H9 (cell line): ENCODE results near the gene TRIM67. TPM values are rescaled to one million over a fixed set of nuclear protein-coding genes. Genes with fewer than 3 reads are reported as not detected.

ENCODE experiments used
- DNase-seq: peaks from one replicate; pipeline ENCODE4 v3.0.0-alpha.2; 2017
- H2AFZ ChIP-seq: one replicate; pipeline ENCODE4 v1.6.1; 2013; ENCODE audit warnings: mild to moderate bottlenecking, low read length, control low read depth, moderate library complexity
- H2AK5ac ChIP-seq: 2 replicates; pipeline ENCODE4 v1.6.1; 2013; ENCODE audit warnings: low read length, control low read depth, mixed read lengths; ENCODE audit not compliant: insufficient read length
- H2BK120ac ChIP-seq: one replicate; pipeline ENCODE4 v1.6.1; 2013; ENCODE audit warnings: low read depth, mild to moderate bottlenecking, low read length, control low read depth, inconsistent platforms; ENCODE audit not compliant: poor library complexity, severe bottlenecking
- H2BK12ac ChIP-seq: 2 replicates; pipeline ENCODE4 v1.6.1; 2013; ENCODE audit warnings: low read length, control low read depth, mixed read lengths, low read depth; ENCODE audit not compliant: insufficient read length
- H2BK15ac ChIP-seq: 2 replicates; pipeline ENCODE4 v1.6.1; 2013; ENCODE audit warnings: low read depth, low read length, control low read depth
- H2BK20ac ChIP-seq: one replicate; pipeline ENCODE4 v1.6.1; 2013; ENCODE audit warnings: low read depth, mild to moderate bottlenecking, low read length, control low read depth, inconsistent platforms; ENCODE audit not compliant: poor library complexity, severe bottlenecking
- H2BK5ac ChIP-seq: 2 replicates; pipeline ENCODE4 v1.6.1; 2013; ENCODE audit warnings: low read length, control low read depth, mixed read lengths; ENCODE audit not compliant: insufficient read length
- H3K14ac ChIP-seq: 2 replicates; pipeline ENCODE4 v1.6.1; 2013; ENCODE audit warnings: low read length, control low read depth; ENCODE audit not compliant: insufficient read depth
- H3K18ac ChIP-seq: 2 replicates; pipeline ENCODE4 v1.6.1; 2013; ENCODE audit warnings: low read depth, mild to moderate bottlenecking, mixed read lengths, low read length, control low read depth; ENCODE audit not compliant: insufficient read length
- H3K23ac ChIP-seq: 2 replicates; pipeline ENCODE4 v1.6.1; 2013; ENCODE audit warnings: low read length, control low read depth, mixed read lengths, low read depth; ENCODE audit not compliant: insufficient read length
- H3K23me2 ChIP-seq: 2 replicates; pipeline ENCODE4 v1.6.1; 2013; ENCODE audit warnings: low read depth, mild to moderate bottlenecking, mixed read lengths, low read length, control low read depth; ENCODE audit not compliant: insufficient read length, poor library complexity, severe bottlenecking
- H3K27ac ChIP-seq: 2 replicates; pipeline ENCODE4 v1.5.1; 2013; ENCODE audit warnings: low read length, control low read depth, mixed read lengths, low read depth; ENCODE audit not compliant: insufficient read length
- H3K27me3 ChIP-seq: 2 replicates; pipeline ENCODE4 v1.6.1; 2013; ENCODE audit warnings: low read length, control low read depth, inconsistent platforms; ENCODE audit not compliant: insufficient read depth
- H3K4ac ChIP-seq: 2 replicates; pipeline ENCODE4 v1.6.1; 2013; ENCODE audit warnings: low read depth, mild to moderate bottlenecking, control low read depth, inconsistent platforms, low read length, moderate library complexity
- H3K4me1 ChIP-seq: 2 replicates; pipeline ENCODE4 v1.6.1; 2013; ENCODE audit warnings: low read length, control low read depth, inconsistent platforms; ENCODE audit not compliant: insufficient read depth
- H3K4me2 ChIP-seq: 2 replicates; pipeline ENCODE4 v1.6.1; 2013; ENCODE audit warnings: low read length, control low read depth, mixed read lengths; ENCODE audit not compliant: insufficient read length, insufficient read depth
- H3K56ac ChIP-seq: 2 replicates; pipeline ENCODE4 v1.6.1; 2013; ENCODE audit warnings: low read depth, mild to moderate bottlenecking, mixed read lengths, low read length, control low read depth; ENCODE audit not compliant: insufficient read length
- H3K79me1 ChIP-seq: 2 replicates; pipeline ENCODE4 v1.6.1; 2013; ENCODE audit warnings: low read depth, mild to moderate bottlenecking, moderate library complexity, low read length, control low read depth, inconsistent platforms; ENCODE audit not compliant: insufficient read depth, poor library complexity, severe bottlenecking
- H3K79me2 ChIP-seq: 2 replicates; pipeline ENCODE4 v1.6.1; 2013; ENCODE audit warnings: low read length, control low read depth, inconsistent platforms; ENCODE audit not compliant: insufficient read depth
- H3K9ac ChIP-seq: 2 replicates; pipeline ENCODE4 v1.6.1; 2013; ENCODE audit warnings: low read length, control low read depth, mixed read lengths; ENCODE audit not compliant: insufficient read length; ENCODE audit errors: extremely low read depth
- H3K9me3 ChIP-seq: one replicate; pipeline ENCODE4 v1.6.1; 2013; ENCODE audit warnings: low read depth, low read length, inconsistent platforms; ENCODE audit not compliant: control insufficient read depth
- H3T11ph ChIP-seq: one replicate; pipeline ENCODE4 v1.6.1; 2013; ENCODE audit warnings: mild to moderate bottlenecking, low read length, control low read depth, inconsistent platforms
- H4K20me1 ChIP-seq: one replicate; pipeline ENCODE4 v1.6.1; 2013; ENCODE audit not compliant: control insufficient read depth, insufficient read length, insufficient read depth
- H4K5ac ChIP-seq: 2 replicates; pipeline ENCODE4 v1.6.1; 2013; ENCODE audit warnings: low read depth, mild to moderate bottlenecking, mixed read lengths, low read length, control low read depth; ENCODE audit not compliant: insufficient read length
- H4K8ac ChIP-seq: replicated peaks from 2 replicates; pipeline ENCODE4 v1.6.1; 2013; ENCODE audit warnings: low read length, control low read depth, mixed read lengths, low read depth; ENCODE audit not compliant: insufficient read length
- H4K91ac ChIP-seq: 2 replicates; pipeline ENCODE4 v1.6.1; 2013; ENCODE audit warnings: low read depth, mild to moderate bottlenecking, moderate library complexity, mixed read lengths, low read length, control low read depth; ENCODE audit not compliant: insufficient read length
- H3K27ac Mint-ChIP-seq, 3 experiments: 2 replicates in 2 of 3; 3 replicates in 1 of 3; pipeline ENCODE4 v1.8.0; 2020 to 2021; ENCODE audit warnings: mixed read lengths in 3 of 3, mild to moderate bottlenecking in 1 of 3, moderate library complexity in 1 of 3
- H3K27me3 Mint-ChIP-seq: 2 replicates; pipeline ENCODE4 v1.8.0; 2021; ENCODE audit warnings: low read depth, mild to moderate bottlenecking, moderate library complexity, mixed read lengths
- H3K36me3 Mint-ChIP-seq, 3 experiments: 2 replicates in 2 of 3; 3 replicates in 1 of 3; pipeline ENCODE4 v1.8.0; 2020 to 2021; ENCODE audit warnings: low read depth in 3 of 3, mixed read lengths in 3 of 3; ENCODE audit not compliant: insufficient read depth in 1 of 3
- H3K4me1 Mint-ChIP-seq, 2 experiments: 2 replicates each; pipeline ENCODE4 v1.8.0; 2020; ENCODE audit warnings: mixed read lengths in 2 of 2
- H3K4me3 Mint-ChIP-seq, 2 experiments: 2 replicates in 1 of 2; 3 replicates in 1 of 2; pipeline ENCODE4 v1.8.0; 2020 to 2021; ENCODE audit warnings: mild to moderate bottlenecking in 2 of 2, mixed read lengths in 2 of 2, moderate library complexity in 1 of 2
- H3K9me3 Mint-ChIP-seq, 2 experiments: 2 replicates in 1 of 2; 3 replicates in 1 of 2; pipeline ENCODE4 v1.8.0; 2020; ENCODE audit warnings: mild to moderate bottlenecking in 2 of 2, mixed read lengths in 2 of 2, moderate library complexity in 1 of 2
- CTCF ChIP-seq: fragments of 200-600 bp; sonication (generic); conservative IDR thresholded peaks from 3 replicates; pipeline ENCODE4 v1.8.0; 2021; ENCODE audit warnings: antibody characterized with exemption, mild to moderate bottlenecking
- WGBS: extraction: QIAGEN DNeasy Blood & Tissue Kit; methylation state at CpG from one replicate; pipeline ENCODE4 v1.1.7; 2013; ENCODE audit warnings: missing lambda C conversion rate, low lambda C conversion rate, mixed read lengths; ENCODE audit not compliant: insufficient read length; ENCODE audit errors: extremely low coverage; 5-methylcytosine and 5-hydroxymethylcytosine counted together
- total RNA-seq: library from RNA; stranded (reverse); gene quantifications from 2 replicates; pipeline ENCODE4 v1.2.1, GENCODE V29; 2021

TRIM67 gene
- total RNA-seq, 1 experiment from 2014 or later, result not detected

GRCh38 chr1:231122143-231122542, 39.7 kb upstream of the TRIM67 start:
- Histone ChIP-seq H3K27me3 (no peaks in the 10 kb centered on the region), H2AFZ (no peak overlapping the region)

More at GRCh38 chr1:231122143-231122542, 39.7 kb upstream of the TRIM67 start:
- H2BK20ac ChIP-seq, result no peak overlapping the region
- H3K9me3 Mint-ChIP-seq, result peaks cover 6 to 8% of the 10 kb centered on the region in 2 experiments
- H3K23ac ChIP-seq, result no peak overlapping the region
- no CpG with 5 or more reads among the region's 2 CpGs for WGBS
- H3K27ac Mint-ChIP-seq, result no peak overlapping the region
- no peak overlapping the region for H2AK5ac ChIP-seq
- H2BK12ac ChIP-seq, result no peak overlapping the region
- H3K27me3 Mint-ChIP-seq, result peaks cover 76% of the 10 kb centered on the region
- H3K4me3 Mint-ChIP-seq, result no peak overlapping the region
- no peaks in the 10 kb centered on the region for H3K9me3 ChIP-seq
- no peak overlapping the region for H2BK15ac ChIP-seq
- no peak overlapping the region for H3K4me2 ChIP-seq
- no peak overlapping the region for H2BK120ac ChIP-seq
- peaks cover 0 to 2% (median 2%) of the 10 kb centered on the region in 3 experiments; a peak in 2 of 7 replicates for H3K36me3 Mint-ChIP-seq
- H3K18ac ChIP-seq, result no peak overlapping the region
- H3K79me1 ChIP-seq, result no peaks in the 10 kb centered on the region
- H3K79me2 ChIP-seq, result no peaks in the 10 kb centered on the region
- no peak overlapping the region for H3K4ac ChIP-seq
- no peak overlapping the region for H3K14ac ChIP-seq
- H3K4me1 ChIP-seq, result no peaks in the 10 kb centered on the region; the same call in 1 of the 2 replicates
- H4K91ac ChIP-seq, result no peak overlapping the region
- H3K9ac ChIP-seq, result no peak overlapping the region
- H3K4me1 Mint-ChIP-seq, result peaks cover 6 to 13% of the 10 kb centered on the region in 2 experiments
- no peak overlapping the region for H2BK5ac ChIP-seq
- no peak overlapping the region for H3K56ac ChIP-seq
- H3K23me2 ChIP-seq, result no peaks in the 10 kb centered on the region
- no peak overlapping the region for H3K27ac ChIP-seq
- no peak for TF ChIP-seq CTCF
- no peaks in the 10 kb centered on the region for H4K20me1 ChIP-seq
- DNase-seq, result no peak
- H4K8ac ChIP-seq, result no peak overlapping the region
- no peak overlapping the region for H4K5ac ChIP-seq
- H3T11ph ChIP-seq, result no peak overlapping the region
